Stimulated activated CD4-positive, alpha-beta T cell treated with anti-CD3 and anti-CD28 coated beads, Interleukin-2, amount 100 ng/mL, for 24 hours (primary cell): ENCODE measurements around the gene SETD1B.
"Not testable (repeated sequence)": the region's sequence is repeated elsewhere in the genome, so short reads cannot be mapped to it uniquely, and the experiment has no call there.

Experiments
- DNase-seq, 2 donors: peaks; one replicate each; pipeline ENCODE4 v3.0.0-alpha.2; 2020

The SETD1B gene

GRCh38 chr12:121781484-121781997 is 22.3 kb upstream of the SETD1B start:
- no peak for DNase-seq

- DNase-seq, result peak; percentile 72 to 73
These were observed 21.5 kb upstream of the SETD1B start for GRCh38 chr12:121781998-121782979.

- DNase-seq, result no peak
These were observed 20.0 kb upstream of the SETD1B start for GRCh38 chr12:121783766-121784165.

- no peak for DNase-seq
These were observed 19.3 kb upstream of the SETD1B start for GRCh38 chr12:121784460-121784859.

DNA sequence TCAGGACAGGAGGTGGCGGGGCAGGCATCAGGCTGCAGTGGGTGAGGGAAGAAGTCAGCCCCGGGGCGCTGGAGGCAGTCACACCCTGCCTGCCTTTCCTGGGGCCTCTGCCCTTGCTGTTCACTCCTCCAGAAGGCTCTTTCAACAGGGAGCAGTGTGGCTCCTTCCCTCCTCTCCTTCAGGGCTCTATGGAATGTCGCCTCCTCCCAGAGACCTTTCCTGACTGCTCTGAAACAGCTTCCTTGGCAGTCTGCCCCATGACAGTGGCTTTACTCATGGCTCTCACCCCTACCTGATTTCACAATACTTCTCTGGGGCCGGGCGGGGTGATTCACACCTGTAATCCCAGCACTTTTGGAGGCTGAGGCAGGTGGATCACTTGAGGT is 17.4 kb upstream of the SETD1B start:
- peak; percentile 53 to 56 for DNase-seq

DNA sequence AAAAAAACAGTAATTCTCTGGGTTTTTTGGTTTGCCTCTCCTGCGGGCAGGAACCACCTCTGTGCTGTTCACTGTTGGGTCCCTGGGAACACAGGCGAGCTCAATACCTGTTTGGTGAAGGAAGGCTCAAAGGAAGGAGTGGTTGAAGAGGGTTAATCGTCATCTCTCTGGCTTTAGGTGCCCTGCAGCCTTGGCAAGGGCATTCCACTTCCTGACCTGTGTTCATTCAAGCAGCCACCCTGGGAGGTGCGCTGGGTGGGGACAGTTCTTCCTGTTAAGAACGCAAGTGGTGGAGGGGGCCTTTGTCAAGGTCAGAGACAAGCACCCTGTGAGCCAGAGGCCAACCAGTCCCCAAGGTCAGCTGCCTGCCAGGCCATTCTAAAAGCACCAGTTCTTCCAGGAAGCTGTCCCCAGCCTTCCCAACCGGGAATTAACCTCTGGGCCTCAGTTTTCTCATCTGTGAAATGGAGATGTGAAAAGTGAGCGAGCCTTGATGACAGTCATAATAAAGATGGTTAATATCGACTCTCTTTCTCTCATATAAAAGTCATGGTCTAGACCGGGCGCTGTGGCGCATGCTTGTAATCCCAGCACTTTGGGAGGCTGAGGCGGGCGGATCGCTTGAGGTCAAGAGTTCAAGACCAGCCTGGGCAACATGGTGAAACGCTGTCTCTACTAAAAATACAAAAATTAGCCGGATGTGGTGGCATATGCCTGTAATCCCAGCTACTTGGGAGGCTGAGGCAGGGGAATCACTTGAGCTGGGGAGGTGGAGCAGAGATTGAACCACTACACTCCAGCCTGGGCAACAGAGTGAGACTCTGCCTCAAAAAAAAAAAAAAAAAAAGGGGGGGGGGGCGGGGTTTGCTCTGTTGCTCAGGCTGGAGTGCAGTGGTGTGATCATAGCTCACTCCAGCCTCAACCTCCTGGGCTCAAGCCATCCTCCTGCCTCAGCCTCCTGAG is 16.5 kb upstream of the SETD1B start:
- peak in 1 of 2 donors; percentile 42 for DNase-seq

GRCh38 chr12:121788176-121788818 is 15.5 kb upstream of the SETD1B start:
- DNase-seq, result peak in 1 of 2 donors; percentile 33

- DNase-seq, result peak; percentile 54 to 64
These were observed 14.5 kb upstream of the SETD1B start for GRCh38 chr12:121789233-121789781.

GRCh38 chr12:121789800-121790728 is 13.7 kb upstream of the SETD1B start:
- DNase-seq, result peak; percentile 91 to 93

DNA sequence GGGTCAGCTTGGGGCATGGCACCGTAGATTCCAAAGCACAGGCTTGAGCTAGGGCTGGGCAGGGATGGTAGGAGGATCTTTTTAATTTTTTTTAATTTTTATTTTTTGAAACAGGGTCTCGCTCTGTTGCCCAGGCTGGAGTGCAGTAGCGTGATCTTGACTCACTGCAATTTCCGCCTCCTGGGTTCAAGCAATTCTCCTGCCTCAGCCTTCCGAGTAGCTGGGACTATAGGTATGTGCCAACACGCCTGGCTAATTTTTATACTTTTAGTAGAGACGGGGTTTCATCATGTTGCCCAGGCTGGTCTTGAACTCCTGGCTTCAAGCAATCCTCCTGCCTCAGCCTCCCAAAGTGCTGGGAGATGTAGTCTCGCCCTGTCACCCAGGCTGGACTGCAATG is 13.0 kb upstream of the SETD1B start:
- not testable (repeated sequence) for DNase-seq

DNA sequence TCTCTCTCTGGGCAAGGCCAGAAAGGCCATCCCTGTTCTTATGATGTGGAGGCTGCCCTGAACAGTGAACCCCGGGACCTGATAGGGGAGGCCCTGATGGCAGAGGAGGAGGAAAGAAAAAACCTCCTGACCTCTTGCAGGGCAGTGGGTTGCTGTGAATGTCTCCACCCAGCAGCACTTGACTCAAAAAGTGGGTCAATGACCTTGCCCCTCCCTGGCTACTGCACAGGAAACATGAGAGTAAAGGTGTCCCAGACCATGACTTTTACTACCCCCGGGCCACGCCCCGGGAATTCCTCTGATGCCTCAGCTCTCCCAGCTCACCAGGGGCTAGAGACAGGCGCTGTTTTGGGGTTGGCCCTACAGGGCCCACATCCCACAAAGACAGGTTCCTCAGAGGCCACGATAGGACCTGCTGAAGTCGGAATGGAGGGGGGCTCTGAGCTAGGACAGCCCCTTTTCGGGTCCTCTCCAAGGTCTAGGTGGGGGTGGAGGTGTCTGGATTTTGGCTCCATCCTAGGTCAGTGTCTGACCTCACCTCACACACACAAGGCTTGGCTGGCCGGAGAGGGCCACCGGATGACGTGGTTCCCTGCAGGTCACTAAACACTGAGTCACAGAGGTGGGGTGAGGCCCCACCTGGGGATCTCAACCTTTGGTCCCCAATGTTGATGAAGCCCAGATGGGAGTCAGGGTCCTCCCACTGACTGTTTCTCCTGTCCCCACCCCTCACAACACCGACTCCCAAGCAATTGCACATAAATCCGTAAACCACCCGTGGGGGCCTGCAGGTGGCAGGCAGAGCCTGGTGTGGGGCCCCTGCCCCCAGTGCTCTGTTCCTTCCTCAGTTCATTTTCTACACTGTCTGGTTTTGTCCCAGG is 11.9 kb upstream of the SETD1B start:
- DNase-seq, result peak in 1 of 2 donors; percentile 59

DNA sequence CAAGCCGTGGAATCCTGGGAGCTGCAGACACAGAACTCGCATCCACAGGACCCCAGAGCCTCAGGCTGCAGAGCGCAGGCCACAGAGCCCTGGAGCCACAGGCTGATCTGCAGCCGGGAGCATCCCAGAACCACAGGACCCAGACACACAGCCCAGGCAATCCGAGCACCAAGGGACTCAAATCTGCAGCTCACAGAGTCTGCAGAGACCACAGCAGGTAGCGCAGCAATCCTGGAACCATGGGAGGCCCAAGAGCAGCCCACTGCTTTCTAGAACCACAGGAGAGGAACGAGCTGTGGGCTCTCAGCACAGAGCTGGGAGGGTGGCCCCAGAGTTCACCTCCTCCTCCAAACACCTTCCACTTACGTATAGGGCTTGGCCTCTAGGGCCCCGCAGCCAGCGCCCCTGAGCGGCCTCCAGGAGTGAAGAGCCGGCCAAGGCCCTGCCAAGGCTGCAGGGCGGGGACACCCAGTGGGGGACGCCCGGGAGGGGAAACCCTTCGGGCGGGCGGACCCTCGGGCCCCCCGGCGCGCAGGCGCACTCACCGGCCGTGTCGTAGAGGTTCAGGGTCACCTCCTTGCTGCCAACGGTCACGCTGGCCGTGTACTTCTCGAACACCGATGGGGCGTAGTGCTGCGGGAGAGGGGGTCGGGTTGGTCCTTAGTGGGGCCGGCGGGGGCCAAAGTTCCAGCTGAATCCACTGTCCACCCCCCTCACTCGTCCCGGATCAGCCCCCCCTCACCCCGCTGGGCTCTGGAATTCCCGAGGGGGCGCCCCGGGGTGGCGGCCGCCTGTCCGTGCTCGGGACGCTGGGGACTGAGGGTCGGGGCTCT is 11.0 kb upstream of the SETD1B start:
- DNase-seq, result peak; percentile 62 to 66

DNA sequence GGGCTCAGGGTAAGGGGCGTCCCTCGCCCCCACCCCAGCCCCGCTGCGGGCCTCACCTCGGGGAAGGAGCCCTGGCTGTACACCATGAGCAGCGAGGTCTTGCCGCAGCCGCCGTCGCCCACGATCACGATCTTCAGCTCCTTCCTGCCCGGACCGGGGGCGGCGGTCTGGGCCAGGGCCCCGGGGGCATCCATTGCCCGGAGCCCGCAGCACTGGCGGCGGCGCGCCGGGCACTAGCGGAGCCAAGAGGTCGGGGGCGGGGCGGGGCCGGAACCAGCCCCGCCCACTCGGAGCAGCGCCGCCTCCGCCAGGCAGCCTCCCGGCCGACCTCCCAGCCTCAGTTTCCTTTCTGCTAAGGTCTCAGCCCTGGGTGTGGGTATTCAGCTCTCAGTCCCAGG is 10.4 kb upstream of the SETD1B start, which contains the start of gene RHOF:
RHOF (minus strand) TSS at position 249 of the 398 bp plus-strand sequence; CDS start at position 194, 55 bp downstream.
- DNase-seq, result peak; percentile 73 to 81

DNA sequence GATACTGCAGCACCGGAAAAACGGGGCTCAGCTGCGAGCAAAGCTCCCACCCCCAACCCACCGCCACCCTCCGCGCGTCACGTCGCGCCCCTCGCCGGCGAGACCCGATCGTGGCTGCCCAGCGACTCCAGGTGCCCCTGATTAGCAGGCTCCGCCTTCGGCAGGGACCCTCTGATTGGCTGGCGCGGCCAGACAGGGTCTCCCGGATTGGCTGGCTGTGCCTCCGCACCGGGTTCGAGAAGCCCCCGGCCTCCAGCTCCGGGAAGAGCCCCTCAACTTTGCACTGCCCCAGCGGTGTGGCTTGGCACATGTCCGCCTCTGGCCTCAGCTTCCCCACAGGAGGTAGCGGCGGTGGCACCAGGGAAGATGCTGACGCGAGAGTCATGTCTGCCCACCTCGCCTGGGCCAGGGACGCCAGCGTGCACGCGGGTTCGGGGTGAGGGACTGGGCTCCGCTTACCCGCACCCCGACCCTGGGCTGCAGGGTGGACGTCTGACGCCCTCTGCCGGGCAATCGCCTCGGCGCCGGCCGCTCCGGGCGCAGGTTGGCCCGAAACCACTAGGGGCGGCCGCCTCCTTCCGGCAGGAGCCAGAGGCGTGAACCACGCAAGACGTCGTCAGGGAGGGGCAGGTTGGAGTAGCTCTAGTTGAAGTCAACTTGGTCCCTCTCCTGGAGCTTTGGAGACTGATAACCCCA is 9.8 kb upstream of the SETD1B start:
- peak; percentile 96 to 97 for DNase-seq

DNA sequence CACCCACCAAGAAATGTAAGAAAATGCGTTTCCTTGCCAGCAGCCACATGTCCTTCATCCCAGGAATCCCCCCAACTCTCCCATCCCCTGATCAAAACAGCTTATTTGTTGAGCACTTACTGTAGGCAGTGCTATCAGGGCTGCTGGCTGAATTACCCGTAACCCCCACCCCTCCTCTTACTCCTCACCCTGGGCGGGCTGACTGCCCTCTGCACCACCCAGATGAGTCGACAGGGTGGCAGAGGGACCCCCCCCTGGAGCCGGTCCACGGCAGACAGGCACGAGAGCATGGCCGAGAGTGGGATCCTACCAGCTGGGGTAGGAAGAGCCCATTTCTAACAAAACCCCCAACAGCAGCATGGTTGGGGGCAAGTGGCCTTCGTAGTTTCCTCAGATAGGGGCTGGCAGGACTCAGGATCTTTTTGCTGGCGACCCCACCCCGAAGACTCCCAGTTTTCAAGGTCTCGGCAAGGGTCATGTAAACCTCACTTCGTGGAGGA is 9.2 kb upstream of the SETD1B start:
- peak in 1 of 2 donors; percentile 42 for DNase-seq

- peak; percentile 89 for DNase-seq
These were observed 8.5 kb upstream of the SETD1B start for GRCh38 chr12:121795034-121795968.
